Mucosa of rectum (tissue), 2 donors: ENCODE measurements around the gene OPTC.
"Not testable (repeated sequence)": the region's sequence is repeated elsewhere in the genome, so short reads cannot be mapped to it uniquely, and the experiment has no call there.

ENCODE experiments used
- H3K27ac ChIP-seq, 2 donors: one replicate each; pipeline ENCODE4 v1.7.0; 2013; ENCODE audit warnings: inconsistent platforms in 2 of 2, low read depth in 2 of 2, low read length in 2 of 2
- H3K27me3 ChIP-seq, 2 donors: one replicate each; pipeline ENCODE4 v1.7.0; 2013; ENCODE audit warnings: low read length in 2 of 2; ENCODE audit not compliant: control insufficient read depth in 2 of 2, insufficient read depth in 2 of 2
- H3K36me3 ChIP-seq, 2 donors: one replicate each; pipeline ENCODE4 v1.7.0; 2013; ENCODE audit warnings: low read length in 2 of 2; ENCODE audit not compliant: control insufficient read depth in 2 of 2, insufficient read depth in 2 of 2
- H3K4me1 ChIP-seq, 2 donors: one replicate each; pipeline ENCODE4 v1.7.0; 2013; ENCODE audit warnings: low read length in 2 of 2, mild to moderate bottlenecking in 1 of 2; ENCODE audit not compliant: control insufficient read depth in 2 of 2, insufficient read depth in 2 of 2
- H3K4me3 ChIP-seq, 2 donors: one replicate each; pipeline ENCODE4 v1.7.0; 2013; ENCODE audit warnings: low read length in 2 of 2
- H3K9ac ChIP-seq, 2 donors: one replicate each; pipeline ENCODE4 v1.7.0; 2013; ENCODE audit warnings: low read length in 2 of 2, low read depth in 1 of 2, mild to moderate bottlenecking in 1 of 2
- H3K9me3 ChIP-seq, 2 donors: one replicate each; pipeline ENCODE4 v1.7.0; 2013; ENCODE audit warnings: low read length in 2 of 2; ENCODE audit not compliant: control insufficient read depth in 2 of 2
- donor health status: healthy.
- donor health status: Normal muscosa, but diverticular disease.

Gene OPTC

DNA sequence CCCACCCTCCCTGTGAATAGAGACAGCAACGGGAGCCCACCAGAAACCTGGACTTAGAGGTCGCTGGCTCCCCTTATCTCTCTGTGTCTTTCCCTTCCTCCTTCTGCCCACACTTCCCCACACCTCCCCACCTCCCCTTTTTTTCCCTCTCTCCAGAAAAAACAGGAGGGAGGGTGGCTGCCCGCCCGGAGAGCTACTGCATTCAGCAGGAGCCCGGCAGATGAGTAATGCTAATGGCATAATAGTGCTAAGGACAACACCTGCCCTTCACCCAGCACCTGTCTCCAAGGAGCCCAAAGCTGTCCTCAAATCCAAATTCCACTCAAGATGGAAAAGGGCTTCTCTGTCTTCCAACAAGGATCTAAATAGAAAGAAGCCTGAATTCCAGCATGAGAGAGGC, 29.7 kb upstream of the OPTC start:
- H3K36me3 ChIP-seq: no peaks in the 10 kb centered on the region
- H3K9ac ChIP-seq: no peak overlapping the region
- H3K4me1 ChIP-seq: peaks cover 14 to 15% of the 10 kb centered on the region in 2 donors
- peak overlapping the region; percentile 44 to 59 for H3K27ac ChIP-seq
- H3K9me3 ChIP-seq: no peaks in the 10 kb centered on the region
- no peak overlapping the region for H3K4me3 ChIP-seq
- H3K27me3 ChIP-seq: no peaks in the 10 kb centered on the region

DNA sequence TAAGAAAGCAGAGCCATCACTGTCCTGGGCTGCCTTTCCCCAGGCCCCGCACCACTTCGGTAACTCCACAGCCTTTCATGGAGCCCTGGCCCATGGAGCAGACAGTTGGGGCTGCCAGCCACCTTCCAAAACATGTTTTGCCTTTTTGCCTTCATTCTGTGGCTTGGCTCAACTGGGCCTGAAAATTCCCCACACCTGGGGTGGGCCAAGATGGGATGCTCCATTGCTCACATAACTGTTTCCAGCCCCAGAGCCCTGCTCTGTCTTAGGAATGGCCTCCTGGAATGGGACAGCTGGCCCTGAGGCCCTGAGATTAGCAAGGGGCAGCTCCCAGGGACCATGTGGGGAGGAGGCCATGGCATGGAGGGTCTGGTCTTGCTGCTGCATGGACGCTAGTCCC, 29.2 kb upstream of the OPTC start:
- Histone ChIP-seq H3K4me1 (peaks cover 14 to 15% of the 10 kb centered on the region in 2 donors), H3K9ac (no peak overlapping the region), H3K27ac (peak overlapping the region; percentile 44 to 59)

DNA sequence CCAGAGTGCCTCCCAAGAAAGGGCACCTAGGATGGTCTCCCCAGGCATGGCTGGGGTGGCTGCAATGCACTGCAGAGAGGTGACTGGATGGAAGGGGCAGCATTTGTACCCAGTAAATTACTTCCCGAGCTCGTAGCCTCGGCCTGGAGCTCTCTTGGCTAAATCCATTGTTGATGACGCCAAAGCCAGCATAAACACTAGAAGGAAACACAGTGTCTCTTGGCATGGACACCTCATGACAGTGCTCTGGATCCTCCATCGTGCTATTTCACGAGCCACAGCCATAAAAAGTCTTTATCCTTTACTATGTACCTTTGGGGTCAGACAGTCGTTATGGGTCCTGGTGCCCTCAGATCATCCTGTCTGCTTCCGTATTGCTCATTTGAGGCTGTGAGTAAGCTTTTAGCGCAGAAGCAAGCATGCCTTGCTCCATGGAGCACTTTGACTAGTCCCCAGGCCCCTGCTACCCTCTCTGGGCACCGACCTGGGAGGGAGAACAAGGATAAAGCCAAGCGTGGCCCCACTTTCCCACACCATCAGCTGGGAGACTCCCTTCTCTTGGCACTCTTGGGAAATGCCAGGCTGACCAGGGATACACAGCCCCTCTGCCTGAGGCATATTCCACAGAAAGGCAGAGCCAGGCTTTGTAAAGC, 28.7 kb upstream of the OPTC start:
- H3K4me1 ChIP-seq: peaks cover 14 to 15% of the 10 kb centered on the region in 2 donors

More for the DNA sequence above, 29.2 kb upstream of the OPTC start:
- Histone ChIP-seq H3K9me3 (no peaks in the 10 kb centered on the region), H3K36me3 (no peaks in the 10 kb centered on the region), H3K27me3 (no peaks in the 10 kb centered on the region), H3K4me3 (no peak overlapping the region)

DNA sequence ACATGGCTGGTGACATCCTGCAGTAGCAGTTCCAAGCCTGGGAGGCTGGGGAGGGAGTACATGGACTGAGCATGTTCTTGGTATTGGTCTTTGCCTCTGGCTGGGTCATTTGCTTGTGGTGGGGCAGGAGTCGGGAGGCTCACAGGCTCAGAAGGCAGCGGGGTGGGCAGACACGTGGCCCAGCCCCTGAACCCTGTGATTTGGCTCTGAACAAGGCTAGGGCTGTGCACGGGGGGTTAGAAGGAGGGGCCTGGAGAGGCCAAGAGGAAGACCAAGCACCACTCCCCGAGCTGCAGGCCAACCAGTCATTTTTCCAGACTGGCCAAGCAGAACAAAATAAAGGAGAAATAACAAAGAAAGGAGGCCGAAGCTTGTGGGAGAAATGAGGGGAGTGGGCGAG, 28.0 kb upstream of the OPTC start:
- H3K4me3 ChIP-seq: no peak overlapping the region
- peak overlapping the region; percentile 52 to 59 for H3K27ac ChIP-seq
- H3K36me3 ChIP-seq: no peaks in the 10 kb centered on the region
- H3K9me3 ChIP-seq: no peaks in the 10 kb centered on the region
- no peak overlapping the region for H3K9ac ChIP-seq
- no peaks in the 10 kb centered on the region for H3K27me3 ChIP-seq
- peaks cover 14 to 15% of the 10 kb centered on the region in 2 donors for H3K4me1 ChIP-seq

More for the DNA sequence above, 28.7 kb upstream of the OPTC start:
- no peaks in the 10 kb centered on the region for H3K36me3 ChIP-seq
- peak overlapping the region; percentile 52 to 59 for H3K27ac ChIP-seq
- H3K27me3 ChIP-seq: no peaks in the 10 kb centered on the region
- no peak overlapping the region for H3K4me3 ChIP-seq
- H3K9me3 ChIP-seq: no peaks in the 10 kb centered on the region
- no peak overlapping the region for H3K9ac ChIP-seq

DNA sequence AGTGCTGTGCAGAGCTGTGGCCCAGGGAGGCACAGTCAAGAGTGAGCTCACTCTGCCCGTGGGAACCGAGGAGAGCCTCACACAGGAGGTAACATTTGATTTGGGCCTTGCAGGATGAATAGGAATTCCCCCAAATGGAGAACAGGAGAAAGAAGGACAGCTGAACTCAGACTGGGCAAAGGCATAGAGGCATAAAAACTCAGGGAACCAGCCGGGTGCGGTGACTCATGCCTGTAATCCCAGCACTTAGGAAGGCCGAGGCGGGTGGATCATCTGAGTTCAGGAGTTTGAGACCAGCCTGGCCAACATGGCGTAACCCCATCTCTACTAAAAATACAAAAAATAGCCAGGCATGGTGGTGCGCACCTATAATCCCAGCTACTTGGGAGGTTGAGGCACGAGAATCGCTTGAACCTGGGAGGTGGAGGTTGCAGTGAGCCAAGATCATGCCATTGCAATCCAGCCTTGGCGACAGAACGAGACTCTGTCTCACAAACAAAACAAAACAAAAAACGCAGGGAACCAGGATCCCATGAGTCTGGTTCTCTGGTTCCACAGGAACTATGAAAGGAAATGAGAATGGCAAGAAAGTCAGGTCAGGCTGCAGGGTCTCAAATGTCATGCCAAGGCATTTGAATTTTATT, 26.9 kb upstream of the OPTC start:
- peaks cover 14 to 15% of the 10 kb centered on the region in 2 donors for H3K4me1 ChIP-seq
- H3K36me3 ChIP-seq, H3K4me3 ChIP-seq, H3K9me3 ChIP-seq, H3K9ac ChIP-seq, H3K27me3 ChIP-seq: not testable (repeated sequence)
- H3K27ac ChIP-seq: peak overlapping the region; percentile 52 to 59

DNA sequence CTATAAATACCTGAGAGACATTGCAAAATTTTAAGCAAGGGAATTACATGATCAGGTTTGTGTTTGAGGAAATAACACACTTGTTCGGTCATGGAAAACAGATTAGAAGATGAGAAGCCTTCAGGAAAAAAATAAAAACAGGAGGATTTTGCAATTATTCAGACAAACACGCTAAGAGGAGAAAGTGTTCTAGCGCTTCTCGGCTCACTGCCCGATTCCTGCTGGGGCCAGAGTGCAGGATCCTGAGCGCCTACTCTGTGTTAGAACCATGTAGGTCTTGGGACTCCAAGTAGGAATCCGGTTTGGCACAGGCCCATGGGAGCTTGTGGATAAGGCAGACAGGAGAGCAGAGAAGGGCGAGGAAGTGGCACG, 26.4 kb upstream of the OPTC start:
- Histone ChIP-seq H3K9me3 (no peaks in the 10 kb centered on the region), H3K4me1 (peaks cover 14 to 15% of the 10 kb centered on the region in 2 donors), H3K36me3 (no peaks in the 10 kb centered on the region), H3K27me3 (no peaks in the 10 kb centered on the region), H3K9ac (no peak overlapping the region), H3K4me3 (no peak overlapping the region), H3K27ac (peak overlapping the region in 1 of 2 donors; percentile 59)

DNA sequence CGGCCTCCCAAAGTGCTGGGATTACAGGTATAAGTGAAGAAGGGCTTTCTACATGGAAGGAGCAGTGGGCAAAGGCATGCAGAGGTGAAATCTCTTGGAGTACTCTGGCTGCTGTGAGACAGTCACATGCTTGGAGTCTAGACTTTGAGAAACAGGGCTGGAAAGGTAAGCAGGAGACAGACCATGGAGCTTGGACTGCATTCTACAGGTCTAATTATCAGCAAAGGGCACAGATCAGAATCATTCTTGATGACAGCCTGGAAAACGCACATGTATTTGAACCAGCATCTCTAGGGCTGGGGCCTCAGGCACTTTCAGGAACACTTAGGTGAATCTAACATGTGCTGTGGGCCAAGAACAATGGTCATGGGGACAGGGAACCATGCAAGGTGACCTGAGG, 25.6 kb upstream of the OPTC start:
- Histone ChIP-seq H3K9ac (no peak overlapping the region), H3K4me3 (no peak overlapping the region), H3K27ac (no peak overlapping the region), H3K27me3 (no peaks in the 10 kb centered on the region), H3K4me1 (peaks cover 14 to 15% of the 10 kb centered on the region in 2 donors), H3K9me3 (no peaks in the 10 kb centered on the region), H3K36me3 (no peaks in the 10 kb centered on the region)

DNA sequence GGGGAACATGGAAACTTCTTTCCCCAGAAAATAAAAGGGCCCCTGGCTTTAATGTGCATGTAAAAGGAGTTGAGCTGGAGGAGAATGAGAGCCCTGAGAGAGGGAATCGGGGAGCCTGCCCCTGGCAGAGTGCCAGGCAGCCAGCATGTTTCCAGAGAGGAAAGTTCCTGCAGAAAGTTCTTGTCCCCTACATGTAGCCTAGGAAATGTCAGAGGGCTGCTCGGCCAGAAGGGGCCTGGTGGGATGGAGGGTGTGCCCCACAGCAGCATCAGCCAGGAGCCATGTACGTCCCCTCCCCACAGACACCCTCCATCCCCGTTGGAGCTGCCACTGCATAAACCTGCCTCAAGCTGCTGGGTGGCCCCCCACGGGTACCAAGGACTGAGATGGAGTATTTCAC, 23.7 kb upstream of the OPTC start:
- H3K4me1 ChIP-seq: peaks cover 14 to 15% of the 10 kb centered on the region in 2 donors
- H3K4me3 ChIP-seq: no peak overlapping the region

DNA sequence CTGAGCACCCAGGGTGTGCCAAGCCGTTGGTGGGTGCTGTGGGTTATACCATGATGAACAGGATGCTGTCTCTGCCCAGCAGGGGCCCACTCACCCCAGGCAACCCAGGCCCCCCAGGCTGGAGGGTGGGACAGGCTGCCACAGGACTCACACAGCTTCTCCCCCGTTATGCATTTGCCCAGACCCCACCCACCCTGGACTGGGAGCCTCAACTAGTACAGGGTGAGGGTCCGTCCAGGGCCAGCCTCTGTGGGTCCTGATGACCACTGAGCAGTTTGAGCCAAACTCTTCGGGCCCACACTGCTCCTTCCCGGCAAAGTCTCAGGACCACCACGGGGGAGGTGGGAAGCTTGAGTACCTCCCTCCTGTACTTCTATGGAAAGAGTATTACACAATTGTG, 22.1 kb upstream of the OPTC start:
- H3K36me3 ChIP-seq: no peaks in the 10 kb centered on the region
- H3K4me1 ChIP-seq: peaks cover 2 to 4% of the 10 kb centered on the region in 2 donors
- H3K27me3 ChIP-seq: no peaks in the 10 kb centered on the region
- no peak overlapping the region for H3K9ac ChIP-seq
- no peaks in the 10 kb centered on the region for H3K9me3 ChIP-seq
- H3K27ac ChIP-seq: no peak overlapping the region
- H3K4me3 ChIP-seq: no peak overlapping the region

More for the DNA sequence above, 23.7 kb upstream of the OPTC start:
- Histone ChIP-seq H3K27me3 (no peaks in the 10 kb centered on the region), H3K9me3 (no peaks in the 10 kb centered on the region), H3K36me3 (no peaks in the 10 kb centered on the region), H3K27ac (no peak overlapping the region), H3K9ac (no peak overlapping the region)

DNA sequence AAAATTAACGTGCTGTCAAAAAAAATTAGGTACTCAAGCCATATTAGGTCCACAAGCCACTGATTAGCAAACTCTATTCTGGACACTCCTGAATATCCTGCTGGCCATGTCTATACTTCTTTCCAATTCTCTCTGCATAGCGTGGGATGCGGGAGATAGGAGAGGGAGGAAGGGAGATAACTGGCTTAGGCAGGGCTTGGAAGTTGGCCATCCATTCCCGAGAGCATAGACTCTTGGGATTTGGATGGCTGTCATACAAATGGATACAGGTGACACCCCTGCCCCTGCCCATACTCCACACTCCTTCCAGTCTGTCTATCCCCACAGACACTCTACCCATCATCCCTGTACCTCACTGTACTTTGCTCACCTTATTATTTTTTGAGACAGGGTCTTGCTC, 20.7 kb upstream of the OPTC start:
- H3K4me1 ChIP-seq: peaks cover 0 to 4% of the 10 kb centered on the region in 2 donors
- H3K36me3 ChIP-seq: no peaks in the 10 kb centered on the region
- H3K27ac ChIP-seq: no peak overlapping the region
- no peaks in the 10 kb centered on the region for H3K9me3 ChIP-seq
- no peak overlapping the region for H3K4me3 ChIP-seq
- H3K9ac ChIP-seq: no peak overlapping the region
- H3K27me3 ChIP-seq: no peaks in the 10 kb centered on the region
